HepG2 (cell line): ENCODE measurements around the gene IFT22. TPM values are rescaled to one million over a fixed set of nuclear protein-coding genes. Genes with fewer than 3 reads are reported as not detected.
A peak's percentile ranks its signal among the peaks of the same experiment; 100 is the strongest.

ENCODE experiments used
- ATAC-seq: fragments of 200-7000 bp; cut with Tn5 transposase; 3 replicates; pipeline ENCODE4 v1.9.1; 2020; ENCODE audit warnings: mild to moderate bottlenecking, moderate library complexity
- BruUV-seq: library from RNA; stranded (reverse); fragments of 400-500 nt; replicated peaks from 2 replicates; lab custom pipeline; 2021; lab: Mats Ljungman, UMichigan
- CTCF ChIA-PET: fragments of 300-600 bp; formaldehyde crosslinking; extraction: SDS; loops from one replicate; lab custom pipeline; 2021; ENCODE audit warnings: low total read pairs, inconsistent platforms, low intra/inter-chr PET ratio; lab: Yijun Ruan, JAX
- POLR2A ChIA-PET: fragments of 350-600 bp; sonication (Branson Sonifier 250); formaldehyde crosslinking; loops from one replicate; lab custom pipeline; 2020; ENCODE audit warnings: antibody characterized with exemption, inconsistent platforms; lab: Yijun Ruan, JAX
- DNase-seq: peaks from one replicate; pipeline ENCODE4 v3.0.0-alpha.2; 2015; ENCODE audit warnings: low spot score
- FAIRE-seq: peaks from 3 replicates; lab custom pipeline; 2011; peaks lifted over from hg19 to GRCh38; lab: Jason Lieb, UNC
- H2AFZ ChIP-seq: one replicate; pipeline ENCODE4 v1.6.1; 2011; ENCODE audit warnings: low read length, inconsistent platforms
- H3K27ac ChIP-seq: fragments of 300-600 bp; 3 replicates; pipeline ENCODE4 v1.8.0; 2011; ENCODE audit warnings: mixed run types, mild to moderate bottlenecking, mixed read lengths, low read length, inconsistent platforms; ENCODE audit not compliant: insufficient read depth; ENCODE audit errors: extremely low read length
- H3K27me3 ChIP-seq, 2 experiments: fragments of 200-600 bp in 1 of 2; 2 replicates in 1 of 2; 3 replicates in 1 of 2; pipeline versions ENCODE4 v1.6.0 to v1.8.0; 2011; ENCODE audit warnings: low read length in 2 of 2, mild to moderate bottlenecking in 2 of 2, moderate library complexity in 2 of 2, inconsistent platforms in 1 of 2; ENCODE audit not compliant: insufficient read depth in 2 of 2, control insufficient read depth in 1 of 2
- H3K36me3 ChIP-seq, 2 experiments: fragments of 200-600 bp in 1 of 2; replicated peaks in 1 of 2; 2 replicates in 1 of 2; 3 replicates in 1 of 2; pipeline versions ENCODE4 v1.5.1 to v1.8.0; 2011; ENCODE audit warnings: low read length in 2 of 2, inconsistent platforms in 1 of 2; ENCODE audit not compliant: insufficient read depth in 2 of 2, control insufficient read depth in 1 of 2
- H3K4me1 ChIP-seq: 2 replicates; pipeline ENCODE4 v1.5.1; 2012; ENCODE audit warnings: low read length, inconsistent platforms; ENCODE audit not compliant: insufficient read depth
- H3K4me2 ChIP-seq: 2 replicates; pipeline ENCODE4 v1.6.0; 2011; ENCODE audit warnings: low read depth, low read length, inconsistent platforms
- H3K4me3 ChIP-seq, 3 experiments: fragments of 200-600 bp in 1 of 3; sonication (generic), shearing (Covaris generic) in 1 of 3; replicated peaks in 1 of 3; 2 replicates each; pipeline ENCODE4 v1.5.1; 2011 to 2016; ENCODE audit warnings: low read length in 3 of 3, inconsistent platforms in 2 of 3, low read depth in 2 of 3, mild to moderate bottlenecking in 2 of 3, control low read depth in 1 of 3, mixed read lengths in 1 of 3; ENCODE audit not compliant: insufficient read depth in 1 of 3
- H3K79me2 ChIP-seq: one replicate; pipeline ENCODE4 v1.6.1; 2011; ENCODE audit warnings: low read length, inconsistent platforms; ENCODE audit not compliant: insufficient read depth
- H3K9ac ChIP-seq: 2 replicates; pipeline ENCODE4 v1.6.0; 2011; ENCODE audit warnings: mild to moderate bottlenecking, low read depth, low read length, inconsistent platforms; ENCODE audit not compliant: insufficient read depth
- H3K9me3 ChIP-seq: 2 replicates; pipeline ENCODE4 v1.5.1; 2012; ENCODE audit warnings: mild to moderate bottlenecking, low read length
- H4K20me1 ChIP-seq: 2 replicates; pipeline ENCODE4 v1.6.0; 2011; ENCODE audit warnings: inconsistent platforms, mild to moderate bottlenecking, low read length, moderate library complexity; ENCODE audit not compliant: insufficient read depth
- DPF2 ChIP-seq: sonication (generic); formaldehyde crosslinking; IDR thresholded peaks from 2 replicates; pipeline ENCODE4 v1.4.0; 2020; ENCODE audit warnings: mild to moderate bottlenecking, low read depth, missing genetic modification reagents, borderline replicate concordance
- MTA1 ChIP-seq: sonication (generic); formaldehyde crosslinking; IDR thresholded peaks from 2 replicates; pipeline ENCODE4 v1.4.0; 2020; ENCODE audit warnings: missing genetic modification reagents, mild to moderate bottlenecking, borderline replicate concordance
- ZNF101 ChIP-seq: sonication (generic); formaldehyde crosslinking; IDR thresholded peaks from 2 replicates; pipeline ENCODE4 v1.4.0; 2020; ENCODE audit warnings: mild to moderate bottlenecking, low read depth, missing genetic modification reagents, borderline replicate concordance
- ZNF781 ChIP-seq: sonication (generic); formaldehyde crosslinking; IDR thresholded peaks from 2 replicates; pipeline ENCODE4 v1.5.1; 2020; ENCODE audit warnings: borderline replicate concordance, mild to moderate bottlenecking, missing genetic modification reagents; ENCODE audit errors: not compliant biosample characterization
- WGBS: methylation state at CpG from one replicate; pipeline ENCODE4 v1.1.6; 2017; ENCODE audit warnings: low lambda C conversion rate; 5-methylcytosine and 5-hydroxymethylcytosine counted together
- in situ Hi-C: cut with HindIII; loops from 2 replicates; pipeline ENCODE4 v1.10.0; 2017; ENCODE audit warnings: low pct_unique_long_range_greater_than_20kb; ENCODE audit not compliant: extremely low pct_ligation_motif_present
- intact Hi-C: fragments of 100-400 bp; cut with micrococcal nuclease; formaldehyde crosslinking; loops from one replicate; pipeline ENCODE4 v1.10.0; 2022; ENCODE audit not compliant: unreplicated experiment
- polyA plus RNA-seq, 8 experiments: library from polyadenylated mRNA; depleted of rRNA in 3 of 8; stranded (reverse) in 7 of 8; unstranded in 1 of 8; fragments of >200 nt; fragmentation: Illumina TruSeq in 4 of 8; extraction: Trizol in 4 of 8; gene quantifications; 2 replicates each; pipeline versions ENCODE4 v1.2.1 to v1.2.3, GENCODE V29; 2011 to 2016; ENCODE audit warnings: low read depth in 4 of 8, missing spikeins in 1 of 8, mixed read lengths in 1 of 8; ENCODE audit not compliant: insufficient read depth in 1 of 8
- total RNA-seq, 5 experiments: library from RNA; depleted of rRNA; stranded (reverse); fragments of >200 nt; fragmentation: Illumina TruSeq; extraction: Trizol; gene quantifications; 2 replicates each; pipeline ENCODE4 v1.2.3, GENCODE V29; 2016; ENCODE audit warnings: low read depth in 1 of 5
- TF ChIP-seq, protein P1 (sequence below): sonication (generic); formaldehyde crosslinking; IDR thresholded peaks from 2 replicates; pipeline ENCODE4 v1.4.0; 2020; ENCODE audit warnings: missing genetic modification reagents

IFT22 gene
- total and polyA plus RNA-seq, 2 of the 13 experiments (the other 11 are each of a cell fraction or from before 2014, with no cell fraction given), result 8.9 to 14.5 TPM

GRCh38 chr7:101303102-101303701 is 18.4 kb downstream of the IFT22 start (continued):
- TF ChIP-seq DPF2 (CRISPR knock-in tag) (no peak), MTA1 (CRISPR knock-in tag) (no peak), ZNF101 (no peak)

DNA sequence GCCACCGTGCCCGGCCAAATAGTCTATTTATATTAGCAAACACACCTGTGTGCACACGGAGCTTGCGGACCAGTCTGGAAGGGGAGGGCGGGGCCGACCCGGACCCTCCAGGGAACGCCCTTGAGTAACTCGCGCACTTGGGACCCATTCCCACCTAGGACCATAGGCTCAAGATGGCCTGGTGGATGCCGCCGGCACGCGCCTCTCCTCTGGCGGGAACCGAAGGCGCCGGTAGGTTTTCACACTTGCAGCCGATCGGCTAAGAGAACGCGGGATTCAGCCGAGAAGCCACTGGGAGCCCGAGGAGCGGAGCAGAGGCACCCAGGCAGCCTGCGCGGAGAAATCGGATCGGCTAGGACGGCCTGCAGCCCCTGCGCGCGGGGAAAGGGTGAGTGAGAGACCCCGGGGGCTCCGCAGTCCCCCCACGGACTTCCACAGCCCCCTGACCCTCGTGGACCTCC is 18.9 kb downstream of the IFT22 start:
- FAIRE-seq (no peak), DNase-seq (no peak), ATAC-seq (no peak)
- Histone ChIP-seq H3K36me3 (no peaks in the 10 kb centered on the region), H3K79me2 (no peaks in the 10 kb centered on the region), H2AFZ (no peak overlapping the region), H3K4me1 (0 out of 2 replicates have a peak, but pooled peaks cover 13% of the 10 kb centered on the region), H3K27me3 (peaks cover 2 to 26% of the 10 kb centered on the region in 2 experiments), H3K4me2 (no peak overlapping the region), H4K20me1 (no peaks in the 10 kb centered on the region), H3K9me3 (peaks cover 9% of the 10 kb centered on the region; the same call in 1 of the 2 replicates), H3K27ac (no peak overlapping the region), H3K9ac (no peak overlapping the region), H3K4me3 (no peak overlapping the region)
- ChIA-PET POLR2A (no interaction called here), CTCF (no interaction called here)
- BruUV-seq, result no TSS peak
- in situ Hi-C loops, result no loop called here
- no peak for TF ChIP-seq ZNF781 (CRISPR knock-in tag)
- TF ChIP-seq, protein P1, sequence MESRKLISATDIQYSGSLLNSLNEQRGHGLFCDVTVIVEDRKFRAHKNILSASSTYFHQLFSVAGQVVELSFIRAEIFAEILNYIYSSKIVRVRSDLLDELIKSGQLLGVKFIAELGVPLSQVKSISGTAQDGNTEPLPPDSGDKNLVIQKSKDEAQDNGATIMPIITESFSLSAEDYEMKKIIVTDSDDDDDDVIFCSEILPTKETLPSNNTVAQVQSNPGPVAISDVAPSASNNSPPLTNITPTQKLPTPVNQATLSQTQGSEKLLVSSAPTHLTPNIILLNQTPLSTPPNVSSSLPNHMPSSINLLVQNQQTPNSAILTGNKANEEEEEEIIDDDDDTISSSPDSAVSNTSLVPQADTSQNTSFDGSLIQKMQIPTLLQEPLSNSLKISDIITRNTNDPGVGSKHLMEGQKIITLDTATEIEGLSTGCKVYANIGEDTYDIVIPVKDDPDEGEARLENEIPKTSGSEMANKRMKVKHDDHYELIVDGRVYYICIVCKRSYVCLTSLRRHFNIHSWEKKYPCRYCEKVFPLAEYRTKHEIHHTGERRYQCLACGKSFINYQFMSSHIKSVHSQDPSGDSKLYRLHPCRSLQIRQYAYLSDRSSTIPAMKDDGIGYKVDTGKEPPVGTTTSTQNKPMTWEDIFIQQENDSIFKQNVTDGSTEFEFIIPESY (CRISPR knock-in tag), result 0 out of 2 replicates have a peak, but pooled peaks have one; percentile 26
- WGBS, result 83% methylated on average over 17 of the region's 37 CpGs
- intact Hi-C loops, result no loop called here
